ENCODE data around the gene ZDHHC13. TPM values are rescaled to one million over a fixed set of nuclear protein-coding genes. Genes with fewer than 3 reads are reported as not detected.

ZDHHC13 gene
- total and polyA plus RNA-seq, 9 donors = 5.7 to 15.4 (median 9.0) TPM

GRCh38 chr11:19181531-19182261 is 64.7 kb downstream of the ZDHHC13 start:
- no peaks in the 10 kb centered on the region for H3K4me1 ChIP-seq (ENCODE audit: insufficient read depth)
- no peaks in the 10 kb centered on the region for H3K36me3 ChIP-seq
- WGBS, 3 donors = 69 to 78% (median 76%) methylated on average over 5 of the region's 5 CpGs
- intact Hi-C loops (cut with DNase I) = no loop called here
- no peak overlapping the region for H3K4me3 ChIP-seq
- DNase-seq = no peak
- no peak overlapping the region for H3K27ac ChIP-seq
- H3K27me3 ChIP-seq = no peaks in the 10 kb centered on the region
- no peaks in the 10 kb centered on the region for H3K9me3 ChIP-seq
- no peak for TF ChIP-seq EP300 (IDR thresholded peaks at IDR 0.05)

GRCh38 chr11:19183646-19184045 is 66.7 kb downstream of the ZDHHC13 start:
- no peak for DNase-seq
- Histone ChIP-seq H3K9me3 (no peaks in the 10 kb centered on the region), H3K27ac (no peak overlapping the region), H3K4me3 (no peak overlapping the region), H3K4me1 (ENCODE audit: insufficient read depth) (no peaks in the 10 kb centered on the region), H3K27me3 (no peaks in the 10 kb centered on the region), H3K36me3 (no peaks in the 10 kb centered on the region)
- 82 to 93% (median 92%) methylated on average over 7 of the region's 7 CpGs for WGBS, 3 donors
- no peak for TF ChIP-seq CTCF (IDR thresholded peaks at IDR 0.05)
- no peak for TF ChIP-seq POLR2A (IDR thresholded peaks at IDR 0.05)
- no peak for TF ChIP-seq EP300 (IDR thresholded peaks at IDR 0.05)
- intact Hi-C loops (cut with DNase I) = no loop called here

GRCh38 chr11:19185036-19185435 is 68.1 kb downstream of the ZDHHC13 start:
- Histone ChIP-seq H3K4me1 (ENCODE audit: insufficient read depth) (no peaks in the 10 kb centered on the region), H3K27me3 (no peaks in the 10 kb centered on the region), H3K36me3 (no peaks in the 10 kb centered on the region), H3K27ac (no peak overlapping the region), H3K4me3 (no peak overlapping the region), H3K9me3 (no peaks in the 10 kb centered on the region)
- intact Hi-C loops (cut with DNase I) = no loop called here
- DNase-seq = no peak
- 51 to 83% (median 63%) methylated on average over 2 of the region's 2 CpGs for WGBS, 3 donors
- TF ChIP-seq EP300 (IDR thresholded peaks at IDR 0.05) (no peak), POLR2A (IDR thresholded peaks at IDR 0.05) (no peak), CTCF (IDR thresholded peaks at IDR 0.05) (no peak)

GRCh38 chr11:19185516-19186052 is 68.6 kb downstream of the ZDHHC13 start:
- no peaks in the 10 kb centered on the region for H3K4me1 ChIP-seq (ENCODE audit: insufficient read depth)
- intact Hi-C loops (cut with DNase I) = no loop called here
- H3K27me3 ChIP-seq = no peaks in the 10 kb centered on the region
- no peaks in the 10 kb centered on the region for H3K36me3 ChIP-seq
- H3K9me3 ChIP-seq = no peaks in the 10 kb centered on the region
- no peak overlapping the region for H3K27ac ChIP-seq
- WGBS, 3 donors = 62 to 72% (median 68%) methylated on average over 6 of the region's 6 CpGs
- H3K4me3 ChIP-seq = no peak overlapping the region
- DNase-seq = no peak
- no peak for TF ChIP-seq POLR2A (IDR thresholded peaks at IDR 0.05)
- TF ChIP-seq EP300 (IDR thresholded peaks at IDR 0.05) = no peak
- TF ChIP-seq CTCF (IDR thresholded peaks at IDR 0.05) = no peak

- Histone ChIP-seq H3K4me1 (ENCODE audit: insufficient read depth) (no peaks in the 10 kb centered on the region), H3K9me3 (no peaks in the 10 kb centered on the region), H3K27me3 (no peaks in the 10 kb centered on the region), H3K36me3 (no peaks in the 10 kb centered on the region), H3K4me3 (no peak overlapping the region), H3K27ac (no peak overlapping the region)
- intact Hi-C loops (cut with DNase I) = no loop called here
- 33 to 64% (median 47%) methylated on average over 5 of the region's 5 CpGs for WGBS, 3 donors
- no peak for TF ChIP-seq EP300 (IDR thresholded peaks at IDR 0.05)
- TF ChIP-seq CTCF (IDR thresholded peaks at IDR 0.05) = no peak
- TF ChIP-seq POLR2A (IDR thresholded peaks at IDR 0.05) = no peak
- DNase-seq = no peak
Observed at GRCh38 chr11:19187114-19187832, 70.3 kb downstream of the ZDHHC13 start.
